NCI-H774 (cell line): ENCODE results near the gene IRX6.

ENCODE experiments used
- DNase-seq: peaks from one replicate; lab custom pipeline; 2025; lab: John Stamatoyannopoulos, UW

Gene IRX6

DNA sequence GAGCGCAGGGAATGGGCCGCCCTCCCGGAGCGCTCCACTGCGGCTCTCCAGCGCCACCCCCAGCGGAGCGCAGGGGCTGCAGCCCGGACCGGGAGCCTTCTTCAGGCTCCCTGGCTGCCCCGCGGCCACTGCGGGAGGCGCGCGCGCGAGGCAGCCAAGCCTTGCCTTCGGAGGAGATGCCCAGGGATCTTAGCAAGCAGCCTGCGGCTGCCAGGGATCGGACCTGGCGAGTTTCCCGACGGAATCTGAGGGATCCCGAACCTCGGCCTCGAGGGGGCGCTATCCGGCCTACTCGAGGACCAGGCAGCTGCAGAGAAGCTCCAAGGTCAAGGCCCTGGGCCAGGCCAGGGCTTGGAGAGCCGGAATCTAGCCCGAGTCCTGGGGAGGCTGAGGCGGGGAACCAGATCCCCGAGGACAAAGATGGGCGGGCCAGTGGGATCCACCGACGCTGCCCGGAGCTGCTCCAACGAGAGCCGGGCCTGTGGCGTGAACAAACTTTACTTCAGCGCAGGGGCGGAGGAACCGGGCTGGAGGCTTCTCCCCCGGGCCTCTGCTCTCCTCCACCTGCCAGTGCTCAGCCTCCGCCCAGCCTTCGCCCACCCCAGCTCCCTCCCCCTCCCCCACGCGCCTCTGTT is at the start of gene IRX6:
Gene IRX6 (plus strand): TSS at position 567 of the 635 bp plus-strand sequence. CDS start 889 bp downstream, outside the sequence.
- no peak for DNase-seq

DNA sequence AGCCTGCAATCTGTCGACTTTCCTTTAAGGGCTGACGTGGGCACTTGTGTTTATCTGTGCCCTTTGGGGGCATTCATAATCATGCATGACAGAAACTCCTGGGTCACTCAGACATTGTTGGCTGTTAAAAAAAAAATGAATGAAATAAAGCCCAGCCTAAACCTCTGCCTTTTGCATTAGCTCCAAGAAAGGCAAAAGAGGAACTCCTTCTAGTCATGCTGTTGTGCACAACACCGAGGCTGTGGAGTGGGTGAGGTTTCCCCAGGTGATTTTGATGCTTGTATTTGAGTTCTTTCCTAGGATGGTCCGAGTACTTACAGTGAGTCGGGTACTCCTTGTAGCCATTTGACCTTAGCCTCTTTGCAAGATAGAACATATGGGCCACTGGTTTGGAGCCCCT is 49.6 kb upstream of the IRX6 start:
- DNase-seq, result no peak

DNA sequence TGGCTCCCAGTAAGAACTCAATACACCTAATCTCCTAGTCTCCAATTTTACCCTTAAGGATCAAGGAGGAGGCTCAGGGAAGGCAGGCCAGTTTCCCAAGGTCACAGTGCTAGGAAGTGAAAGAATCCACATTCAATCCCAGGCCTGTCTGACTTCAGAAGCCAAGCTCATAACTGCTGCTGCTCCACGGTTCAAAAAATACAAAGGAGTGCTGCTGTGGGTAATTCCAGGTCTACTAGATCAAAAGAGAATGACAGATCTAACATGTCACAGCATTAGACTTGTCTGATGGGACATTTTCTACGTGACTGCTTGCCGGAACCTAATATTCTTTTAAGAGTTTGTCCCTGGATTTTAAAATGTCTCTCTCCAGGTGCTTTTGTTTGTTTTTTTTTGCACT is 48.8 kb upstream of the IRX6 start:
- no peak for DNase-seq

DNA sequence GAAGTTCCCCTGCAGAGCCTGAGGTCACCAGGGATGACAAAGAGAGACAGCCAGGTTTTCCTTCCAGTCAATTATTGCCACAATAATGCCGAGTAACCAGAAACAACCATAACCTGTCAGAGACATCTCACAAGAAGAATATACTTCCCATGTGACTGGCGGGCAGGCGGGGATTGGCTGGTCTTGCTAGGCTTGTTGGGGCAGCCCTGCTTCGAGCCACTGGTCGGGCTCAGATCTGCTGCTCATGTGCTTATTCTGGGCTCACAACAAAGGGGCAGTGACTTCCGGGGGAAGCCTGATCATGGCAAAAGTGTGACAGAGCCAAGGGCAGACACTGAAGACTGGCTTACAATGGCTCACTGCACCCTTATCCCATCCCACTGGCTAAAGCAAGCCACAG is 48.1 kb upstream of the IRX6 start:
- no peak for DNase-seq

DNA sequence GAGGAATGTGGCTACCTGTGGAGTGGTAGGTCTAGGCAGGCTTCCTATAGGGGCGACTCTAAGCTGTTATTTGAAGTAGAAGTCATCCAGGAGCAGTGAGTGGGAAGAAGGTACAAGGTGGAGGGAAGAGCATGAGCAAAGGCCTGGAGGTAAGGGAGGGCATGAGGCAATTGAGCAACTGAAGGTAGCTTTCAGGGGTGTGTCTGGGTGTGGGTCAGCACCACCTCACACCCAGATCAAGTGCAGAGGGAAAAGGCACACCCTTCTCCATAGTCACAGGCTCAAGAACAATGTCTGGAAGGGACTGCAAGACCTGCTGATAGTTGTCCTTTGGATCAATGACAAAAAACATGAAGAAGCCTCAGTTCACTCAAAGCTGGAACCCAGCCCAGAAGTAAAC is 46.5 kb upstream of the IRX6 start:
- no peak for DNase-seq

DNA sequence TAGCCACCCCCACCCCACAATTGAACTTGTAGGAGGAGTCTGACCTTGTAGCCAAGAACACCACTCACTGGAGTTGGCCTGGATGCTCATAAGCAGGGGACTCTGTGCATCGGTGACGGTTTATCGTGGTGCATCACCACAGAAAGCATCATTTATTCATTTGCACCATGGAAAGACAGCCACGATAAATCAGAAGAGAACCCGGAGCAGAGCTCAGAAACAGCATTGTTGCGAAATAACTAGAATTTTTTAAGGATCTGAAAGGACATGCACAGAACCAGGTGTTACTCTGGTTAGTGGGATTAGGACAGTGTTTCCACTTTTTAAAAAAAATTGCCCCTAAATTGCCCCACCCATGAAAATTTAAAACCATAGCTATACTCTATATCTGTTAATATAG is 44.4 kb upstream of the IRX6 start:
- no peak for DNase-seq

DNA sequence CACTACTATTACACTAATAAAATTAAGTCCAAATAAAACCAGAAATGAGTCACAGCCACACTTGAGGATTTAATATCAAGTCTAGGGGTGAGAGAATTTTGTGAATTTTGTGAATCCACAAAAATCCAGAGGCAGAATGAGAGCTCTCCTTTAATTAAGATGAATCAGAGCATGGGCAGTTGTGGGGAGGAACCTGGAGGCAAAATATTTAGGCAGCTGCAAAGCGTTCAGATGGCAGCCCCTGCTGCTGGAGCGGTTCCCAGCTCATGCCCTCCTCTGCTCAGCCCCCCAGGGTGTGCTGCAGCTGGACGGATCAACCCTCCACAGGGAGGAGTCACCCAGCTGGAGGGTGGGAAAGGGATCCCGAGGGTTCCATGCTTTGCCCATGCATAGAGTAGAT is 43.4 kb upstream of the IRX6 start:
- no peak for DNase-seq

DNA sequence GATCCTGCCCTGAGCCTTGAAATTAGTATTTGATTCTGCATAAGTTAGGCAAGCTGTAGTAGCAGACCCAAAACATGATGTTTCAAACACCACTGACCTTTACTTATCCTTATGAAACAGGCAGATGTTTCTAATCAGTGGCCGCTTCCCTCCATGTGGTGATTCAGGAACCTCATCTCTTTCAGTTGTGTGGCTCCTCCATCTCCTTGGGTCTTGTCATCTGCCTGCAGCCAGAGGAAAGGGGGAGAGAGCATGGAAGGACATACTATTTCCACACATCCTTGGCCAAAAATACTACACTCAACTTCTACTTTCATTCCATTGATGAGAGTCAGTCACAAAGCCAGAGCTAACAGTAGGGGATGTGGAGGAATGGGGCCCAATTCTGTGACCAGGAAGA is 41.6 kb upstream of the IRX6 start:
- DNase-seq, result no peak

DNA sequence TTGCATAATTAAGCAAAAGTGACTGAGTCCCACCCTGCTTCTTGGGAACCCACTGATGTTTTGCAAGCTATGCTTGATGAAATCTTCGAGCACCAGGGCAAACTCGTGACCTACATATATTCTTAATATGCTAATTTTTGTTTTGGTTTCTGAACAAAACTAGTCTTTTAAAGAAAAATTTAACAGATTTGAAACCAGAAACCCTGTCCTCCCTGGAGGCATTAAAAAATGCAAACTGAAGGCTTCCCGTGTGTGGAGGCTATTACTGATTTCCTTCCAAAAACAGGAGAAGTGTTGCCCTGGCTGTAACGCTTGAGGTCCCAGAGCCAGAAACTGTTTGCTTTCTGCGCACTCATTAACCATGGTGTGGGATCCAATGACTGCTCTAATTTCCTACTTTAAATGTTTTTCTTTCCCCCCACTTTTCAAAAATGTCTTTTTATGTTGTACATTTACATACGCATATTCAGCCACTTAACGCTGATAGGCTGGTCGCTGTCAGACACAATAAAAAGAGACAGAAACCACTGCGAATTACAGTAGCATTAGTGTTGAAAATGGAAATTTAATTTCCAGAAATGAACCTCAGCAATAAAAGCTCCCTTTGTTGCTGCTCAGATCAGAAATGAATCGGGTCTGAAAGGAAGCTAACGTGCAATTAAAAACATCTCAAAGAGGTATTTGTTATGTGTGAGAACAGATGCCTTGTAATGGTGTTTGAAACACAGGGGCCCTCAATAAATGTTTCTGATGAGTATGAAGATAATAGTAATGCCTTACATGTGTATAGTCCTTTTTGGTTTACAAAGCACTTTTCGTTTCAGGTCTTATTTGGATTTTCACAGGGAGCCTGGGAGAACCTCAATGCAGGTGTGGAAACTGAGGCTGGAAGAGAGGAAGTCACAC is 39.9 kb upstream of the IRX6 start:
- no peak for DNase-seq

DNA sequence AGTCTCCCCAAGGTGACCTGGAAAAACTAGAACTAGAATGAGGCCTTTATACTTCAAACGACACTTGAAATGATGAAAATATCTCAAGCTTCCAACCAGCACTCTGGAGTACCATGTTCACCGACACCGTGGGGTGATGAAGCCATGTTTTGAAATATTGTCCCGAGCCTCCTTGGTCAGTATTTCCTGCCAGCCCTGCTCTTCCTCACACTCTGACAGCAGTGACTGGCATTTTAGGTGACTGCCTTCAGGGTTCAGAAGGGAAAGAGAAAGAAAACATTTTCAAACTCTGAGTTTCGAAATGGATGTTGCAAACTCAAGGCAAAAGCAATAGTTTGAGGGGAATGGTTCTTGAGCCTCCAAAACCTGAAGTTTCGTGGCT is 39.3 kb upstream of the IRX6 start:
- DNase-seq, result no peak

DNA sequence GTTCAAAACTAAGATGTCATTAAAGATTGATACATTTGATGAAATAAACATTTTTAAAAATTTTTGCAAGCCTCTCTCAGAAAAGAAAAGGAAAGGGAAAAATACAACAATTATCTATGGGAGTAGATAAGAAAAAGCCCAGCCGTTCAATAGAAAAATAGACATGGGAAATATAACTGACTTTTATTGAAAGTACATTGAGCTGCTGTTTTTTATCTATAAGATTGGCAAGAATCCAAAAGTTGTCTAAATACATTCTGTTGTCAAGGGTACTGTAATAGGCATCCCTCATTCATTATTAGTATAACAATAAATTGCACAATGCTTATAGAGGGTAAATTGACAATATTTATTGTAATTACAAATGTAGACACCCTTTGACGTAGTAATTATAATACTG is 38.4 kb upstream of the IRX6 start:
- no peak for DNase-seq

DNA sequence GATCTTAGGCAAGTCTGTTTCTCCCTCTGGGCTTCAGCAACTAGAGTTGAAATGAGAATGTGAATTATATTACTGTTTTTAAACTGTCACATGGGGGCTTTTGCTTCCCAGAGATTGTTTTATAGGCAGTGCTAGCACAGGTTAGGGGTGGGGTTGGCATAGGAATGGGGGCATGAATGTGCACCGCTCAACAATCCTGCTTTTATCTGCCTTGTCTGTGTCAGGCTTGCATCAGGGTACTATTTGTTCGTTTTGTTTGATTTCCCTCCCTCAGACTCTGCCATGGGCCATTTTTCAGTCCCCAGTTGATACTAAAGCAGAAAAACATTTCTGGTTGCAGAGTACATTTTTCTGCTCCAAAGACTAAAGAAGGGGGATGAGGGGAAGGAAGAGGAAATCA is 34.6 kb upstream of the IRX6 start:
- no peak for DNase-seq

DNA sequence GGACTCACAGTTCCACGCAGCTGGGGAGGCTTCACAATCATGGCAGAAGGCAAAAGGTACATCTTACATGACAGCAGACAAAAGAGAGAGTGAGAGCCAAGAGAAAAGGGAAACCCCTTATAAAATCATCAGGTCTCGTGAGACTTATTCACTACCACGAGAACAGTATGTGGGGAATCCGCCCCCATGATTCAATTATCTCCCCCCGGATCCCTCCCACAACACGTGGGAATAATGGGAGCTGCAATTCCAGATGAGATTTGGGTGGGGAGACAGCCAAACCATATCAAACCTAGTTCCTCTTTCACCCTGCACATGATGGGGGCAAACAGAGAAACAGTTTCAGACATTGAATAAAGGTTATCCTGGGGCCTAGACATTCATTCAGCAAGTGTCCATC is 32.2 kb upstream of the IRX6 start:
- no peak for DNase-seq

DNA sequence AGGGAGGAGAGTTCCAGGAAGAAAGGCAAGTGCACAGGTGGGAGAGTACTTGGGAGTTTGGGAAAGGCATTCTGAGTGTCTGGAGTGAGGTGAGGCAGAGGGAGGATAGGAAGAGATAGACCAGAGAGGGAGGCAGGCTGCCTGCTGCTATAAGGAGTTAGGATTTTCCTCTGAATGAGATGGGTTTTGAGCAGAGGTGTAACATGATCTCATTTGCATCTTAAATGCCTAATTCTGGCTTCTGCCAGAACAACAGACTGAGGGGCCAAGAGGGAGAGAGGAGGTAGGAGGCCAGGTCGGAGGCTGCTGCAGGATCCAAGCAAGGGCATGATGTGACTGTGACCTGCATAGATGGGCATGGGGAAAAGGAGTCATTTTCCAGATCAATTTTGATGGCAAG is 31.5 kb upstream of the IRX6 start:
- no peak for DNase-seq

DNA sequence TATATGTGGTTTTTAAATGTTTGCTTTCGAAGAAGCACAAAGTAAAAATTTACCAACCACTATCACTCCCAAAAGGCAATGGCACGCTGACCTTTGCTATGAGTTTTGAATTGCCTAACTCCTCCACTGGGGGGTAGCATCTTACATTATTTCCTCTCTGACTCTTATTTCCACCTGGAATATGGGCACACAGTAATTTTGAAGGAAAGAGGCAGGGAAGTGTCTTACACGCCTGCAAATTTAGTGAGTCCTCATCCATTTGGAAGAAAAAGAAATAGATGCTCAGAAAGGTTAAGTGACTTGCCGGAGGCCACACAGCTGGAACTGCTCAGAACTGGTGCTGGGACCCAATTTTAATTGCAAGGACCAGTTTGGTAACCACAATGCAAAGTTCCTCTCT is 29.9 kb upstream of the IRX6 start:
- no peak for DNase-seq

DNA sequence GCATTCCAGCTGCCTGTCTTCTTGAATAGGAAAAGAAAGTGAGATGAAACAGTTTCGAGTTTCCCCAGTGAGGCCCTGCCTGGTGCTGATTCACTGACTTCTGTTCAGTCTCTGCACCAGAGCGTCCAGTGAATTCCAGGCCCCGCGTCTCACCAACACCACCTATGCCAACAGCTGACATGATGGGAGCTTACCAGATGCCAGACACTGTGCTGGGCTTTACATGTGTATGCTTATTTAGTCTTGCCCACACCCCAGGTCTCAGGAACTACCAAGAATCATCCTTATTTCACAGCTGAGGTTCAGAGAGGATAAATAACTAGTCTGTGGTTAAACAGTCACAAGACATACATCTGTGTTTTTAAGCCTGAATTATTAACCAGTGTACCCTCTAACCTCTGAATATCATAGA is 29.1 kb upstream of the IRX6 start:
- DNase-seq, result no peak

DNA sequence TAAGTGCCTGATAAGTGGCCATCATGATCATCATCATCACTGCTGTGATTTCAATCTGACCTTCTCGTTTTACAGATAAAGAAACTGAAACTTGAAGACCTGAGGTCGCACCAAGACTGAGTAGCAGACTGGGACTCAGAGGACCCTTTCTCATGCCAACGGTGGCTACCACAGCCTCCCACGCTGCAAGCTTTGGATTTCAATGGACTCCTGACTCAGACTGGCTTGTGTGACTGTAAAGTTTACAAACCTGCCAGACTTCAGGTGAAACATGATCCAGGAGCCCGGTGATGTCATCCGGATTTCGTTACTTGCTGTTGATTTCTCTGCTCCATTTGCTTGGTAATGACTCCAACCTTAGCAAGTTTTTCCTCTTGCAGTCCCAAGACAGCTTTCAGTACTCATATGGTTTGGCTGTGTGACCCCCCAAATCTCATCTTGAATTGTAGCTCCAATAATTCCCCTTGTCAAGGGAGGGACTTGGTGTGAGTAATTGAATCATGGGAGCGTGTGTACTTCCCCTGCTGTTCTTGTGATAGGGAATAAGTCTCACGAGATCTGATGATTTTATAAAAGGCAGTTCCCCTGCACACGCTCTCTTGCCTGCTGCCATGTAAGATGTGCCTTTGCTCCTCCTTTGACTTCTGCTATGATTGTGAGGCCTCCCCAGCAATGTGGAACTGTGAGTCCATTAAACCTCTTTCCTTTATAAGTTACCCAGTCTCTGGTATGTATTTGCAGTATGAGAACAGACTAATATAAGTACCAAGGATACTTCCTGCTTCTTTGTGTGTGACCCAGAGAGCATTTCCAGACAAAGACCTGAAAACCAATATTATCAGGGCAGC is 26.7 kb upstream of the IRX6 start:
- no peak for DNase-seq

DNA sequence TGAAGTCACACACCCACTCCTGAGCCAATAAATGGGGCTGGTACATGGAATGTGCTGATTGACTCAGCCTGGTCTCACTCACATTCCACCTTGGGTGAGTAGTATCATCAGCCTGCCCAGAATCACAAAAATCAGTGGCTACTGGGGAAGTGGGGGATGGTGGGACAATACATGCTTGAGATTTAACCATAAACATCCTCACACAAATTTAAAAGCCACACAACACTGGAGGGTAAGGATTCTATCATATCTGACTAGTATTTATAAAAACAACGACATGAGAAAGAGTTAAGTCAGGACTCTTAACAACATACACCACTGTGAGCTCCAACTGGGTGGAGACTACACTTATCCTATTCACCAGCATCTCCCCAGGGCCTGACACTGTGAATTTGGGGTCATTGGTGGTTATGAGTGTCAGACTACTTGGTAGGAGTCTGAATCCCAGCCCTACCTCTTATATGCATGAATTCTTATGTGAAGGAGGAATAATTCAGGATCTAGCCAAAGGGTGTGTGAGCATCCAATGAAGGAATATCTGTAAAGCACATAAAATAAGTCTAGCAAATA is 26.0 kb upstream of the IRX6 start:
- no peak for DNase-seq

DNA sequence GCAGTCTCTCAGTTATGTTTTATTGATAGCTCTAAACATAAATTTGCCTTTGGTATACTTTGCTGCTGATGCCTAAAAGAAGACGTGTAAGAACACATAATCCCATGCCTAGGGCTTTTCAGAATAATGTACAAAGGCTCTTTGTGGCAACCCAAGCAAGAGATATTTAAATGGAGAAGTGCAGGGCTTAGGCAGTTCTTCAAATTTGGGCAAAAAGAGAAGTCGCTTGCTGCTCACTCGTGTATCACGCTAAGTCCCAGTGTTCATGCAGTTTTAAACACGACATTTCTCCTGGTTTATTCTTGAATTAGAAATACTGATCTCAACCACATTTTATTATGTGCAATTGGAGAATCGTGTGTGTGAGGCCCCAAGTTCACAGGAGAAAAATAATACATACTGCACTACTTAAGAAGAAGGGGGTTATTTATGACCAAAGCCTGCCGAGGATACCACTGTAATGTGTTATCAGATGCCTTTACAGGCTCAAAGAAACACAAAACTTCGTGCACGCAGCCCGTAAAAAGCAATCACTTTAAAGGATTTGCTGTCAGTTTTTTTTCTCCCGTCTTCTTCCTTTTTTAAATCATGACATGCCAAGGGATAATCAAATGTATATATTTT is 22.5 kb upstream of the IRX6 start:
- no peak for DNase-seq

DNA sequence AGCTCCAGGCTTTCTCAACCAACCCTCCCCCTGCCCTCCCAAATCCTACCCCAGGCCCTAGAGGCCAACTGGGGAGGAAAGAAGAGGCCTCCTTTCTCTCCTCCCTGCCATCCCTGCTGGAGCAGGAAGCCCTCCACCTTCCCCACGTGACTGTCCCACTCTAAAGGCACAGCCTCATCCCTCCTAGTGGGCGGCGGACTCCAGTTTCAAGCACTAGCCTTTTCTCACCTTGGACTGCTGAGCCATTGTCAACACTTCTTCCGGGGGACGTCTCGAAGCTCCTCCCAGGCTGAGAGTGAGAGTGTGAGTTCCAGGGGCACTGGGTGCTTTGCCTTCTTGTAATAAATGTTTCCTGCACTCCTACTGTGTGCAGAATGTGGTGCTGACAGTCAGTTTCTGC is 21.4 kb upstream of the IRX6 start:
- DNase-seq, result no peak

DNA sequence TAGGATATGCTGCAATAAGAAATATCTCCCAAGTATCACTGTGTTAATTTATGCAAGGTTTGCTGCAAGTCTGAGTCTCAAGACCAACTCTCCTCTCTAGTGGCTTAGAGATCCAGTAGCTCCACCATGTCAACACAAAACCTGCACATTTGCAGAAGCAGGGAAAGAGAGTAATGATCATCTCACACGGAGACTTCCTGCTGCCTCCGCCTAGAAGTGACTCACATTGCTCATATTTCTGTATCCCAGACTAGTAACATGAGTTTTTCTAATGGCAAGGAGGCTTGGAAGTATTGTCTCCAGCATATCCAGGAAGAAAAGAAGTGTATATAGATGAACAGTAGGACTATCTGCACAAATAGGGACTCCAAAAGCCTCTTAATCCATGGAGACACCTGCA is 15.0 kb upstream of the IRX6 start:
- no peak for DNase-seq

DNA sequence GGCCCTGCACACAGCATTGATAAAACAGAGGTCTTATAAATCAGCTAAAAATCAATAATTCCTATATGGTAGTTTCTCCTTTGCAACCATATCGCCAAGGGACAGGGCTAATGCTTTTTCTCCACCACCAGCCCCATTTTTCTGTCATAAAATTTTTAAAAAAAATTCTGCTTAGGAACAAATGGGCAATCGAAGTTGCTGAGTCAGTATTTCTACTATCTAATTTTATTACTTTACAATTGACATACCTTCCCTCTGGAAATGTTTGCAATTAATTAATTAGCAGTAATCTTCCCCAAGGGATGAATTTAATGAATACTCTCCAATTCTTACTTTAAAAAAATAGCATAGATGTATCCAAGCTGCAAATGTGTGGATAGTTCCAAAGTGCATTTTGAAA is 1.7 kb upstream of the IRX6 start:
- no peak for DNase-seq
